Measurements from ENCODE around the gene SPEM2. TPM values are rescaled to one million over a fixed set of nuclear protein-coding genes. Genes with fewer than 3 reads are reported as not detected.

The SPEM2 gene
- total and polyA plus RNA-seq, 2 experiments from 2014 or later: not detected

- H2AFZ ChIP-seq: no peak overlapping the region
- 79% methylated on average over 7 of the region's 7 CpGs for WGBS (ENCODE audit: low lambda C conversion rate, missing lambda C conversion rate)
- TF ChIP-seq CTCF (IDR thresholded peaks at IDR 0.05; ENCODE audit: poor library complexity): no peak
- no peak for TF ChIP-seq EZH2phosphoT487 (IDR thresholded peaks at IDR 0.05; ENCODE audit: low read depth, severe bottlenecking, unreplicated experiment)
- no peak for TF ChIP-seq EZH2 (IDR thresholded peaks at IDR 0.05; ENCODE audit: borderline replicate concordance)
These were observed 18.4 kb downstream of the SPEM2 start for GRCh38 chr17:7443499-7444485.

GRCh38 chr17:7444682-7445618 lies 19.5 kb downstream of the SPEM2 start, which contains the start of gene CHRNB1:
TSS of gene CHRNB1 (plus strand) at chr17:7445061. CDS start at chr17:7445128, 67 bp downstream.
- no peaks in the 10 kb centered on the region for H3K9me3 ChIP-seq (ENCODE audit: low read depth)
- H3K4me2 ChIP-seq: peak within 1 kb of the TSS; percentile 95
- WGBS (ENCODE audit: low lambda C conversion rate, missing lambda C conversion rate): 8% methylated on average over 41 of the region's 51 CpGs
- H2AFZ ChIP-seq: peak within 1 kb of the TSS; percentile 93
- peak; percentile 85 for DNase-seq (ENCODE audit: low spot score)
- H3K36me3 ChIP-seq (replicated peaks; ENCODE audit: insufficient read depth, low read depth): no peaks in the 10 kb centered on the region
- TF ChIP-seq EZH2 (IDR thresholded peaks at IDR 0.05; ENCODE audit: borderline replicate concordance): peak; percentile 34
- no peak for TF ChIP-seq CTCF (IDR thresholded peaks at IDR 0.05; ENCODE audit: poor library complexity)
- H3K79me2 ChIP-seq: no peaks in the 10 kb centered on the region
- H3K4me3 ChIP-seq: peak within 1 kb of the TSS; percentile 55
- H3K4me1 ChIP-seq (ENCODE audit: insufficient read depth): peaks cover 16% of the 10 kb centered on the region
- H3K27ac ChIP-seq: peak within 1 kb of the TSS; percentile 80
- H3K9me2 ChIP-seq (replicated peaks; ENCODE audit: insufficient read depth): no peaks in the 10 kb centered on the region
- no peaks in the 10 kb centered on the region for H4K20me1 ChIP-seq (ENCODE audit: insufficient read depth, poor library complexity, severe bottlenecking)
- H3K27me3 ChIP-seq: peaks cover 11% of the 10 kb centered on the region

More at GRCh38 chr17:7443499-7444485, 18.4 kb downstream of the SPEM2 start:
- Histone ChIP-seq H3K4me3 (no peak overlapping the region), H3K27ac (no peak overlapping the region), H3K9me2 (replicated peaks; ENCODE audit: insufficient read depth) (no peaks in the 10 kb centered on the region), H4K20me1 (ENCODE audit: insufficient read depth, poor library complexity, severe bottlenecking) (no peaks in the 10 kb centered on the region), H3K4me2 (no peak overlapping the region), H3K9me3 (ENCODE audit: low read depth) (no peaks in the 10 kb centered on the region), H3K36me3 (replicated peaks; ENCODE audit: insufficient read depth, low read depth) (no peaks in the 10 kb centered on the region), H3K4me1 (ENCODE audit: insufficient read depth) (peaks cover 28% of the 10 kb centered on the region), H3K27me3 (peaks cover 23% of the 10 kb centered on the region), H3K79me2 (no peaks in the 10 kb centered on the region)
- no peak for DNase-seq (ENCODE audit: low spot score)

- no peak for TF ChIP-seq EZH2 (IDR thresholded peaks at IDR 0.05; ENCODE audit: borderline replicate concordance)
- Histone ChIP-seq H3K4me2 (peak overlapping the region; percentile 95), H3K79me2 (no peaks in the 10 kb centered on the region), H3K27me3 (peaks cover 7% of the 10 kb centered on the region), H3K36me3 (replicated peaks; ENCODE audit: insufficient read depth, low read depth) (no peaks in the 10 kb centered on the region), H3K4me3 (peak overlapping the region; percentile 55), H3K9me2 (replicated peaks; ENCODE audit: insufficient read depth) (no peaks in the 10 kb centered on the region), H3K27ac (peak overlapping the region; percentile 80), H4K20me1 (ENCODE audit: insufficient read depth, poor library complexity, severe bottlenecking) (no peaks in the 10 kb centered on the region), H2AFZ (peak overlapping the region; percentile 93), H3K9me3 (ENCODE audit: low read depth) (no peaks in the 10 kb centered on the region), H3K4me1 (ENCODE audit: insufficient read depth) (peaks cover 10% of the 10 kb centered on the region)
- 0% methylated on average over 4 of the region's 16 CpGs for WGBS (ENCODE audit: low lambda C conversion rate, missing lambda C conversion rate)
- peak; percentile 71 for DNase-seq (ENCODE audit: low spot score)
These were observed 20.2 kb downstream of the SPEM2 start for GRCh38 chr17:7445619-7445968.
